Vagina (tissue), 2 donors: ENCODE measurements around the gene ZNF446. TPM values are rescaled to one million over a fixed set of nuclear protein-coding genes. Genes with fewer than 3 reads are reported as not detected.

Experiments used
- DNase-seq, 2 donors: peaks; one replicate each; pipeline ENCODE4 v3.0.0-alpha.2; 2017; ENCODE audit errors: extremely low spot score in 2 of 2
- H3K27ac ChIP-seq: fragments of 200-600 bp; sonication (generic); one replicate; pipeline ENCODE4 v1.5.1; 2019
- H3K27me3 ChIP-seq: fragments of 200-600 bp; sonication (generic); one replicate; pipeline ENCODE4 v1.5.1; 2019
- H3K36me3 ChIP-seq, 2 donors: fragments of 200-600 bp; sonication (generic); one replicate each; pipeline ENCODE4 v1.5.1; 2017 to 2019
- H3K4me1 ChIP-seq: fragments of 200-600 bp; sonication (generic); one replicate; pipeline ENCODE4 v1.5.1; 2019
- H3K4me3 ChIP-seq, 2 donors: fragments of 200-600 bp; sonication (generic); 1 replicate in 1 of 2; 2 replicates in 1 of 2; pipeline ENCODE4 v1.5.1; 2016 to 2019
- H3K9me3 ChIP-seq: fragments of 200-600 bp; sonication (generic); one replicate; pipeline ENCODE4 v1.5.1; 2019
- CTCF ChIP-seq, 3 experiments: fragments of 450-650 bp in 2 of 3; fragments of 200-600 bp in 1 of 3; sonication (generic) in 1 of 3; IDR thresholded peaks; one replicate each; pipeline ENCODE4 v1.5.1; 2017 to 2019; ENCODE audit warnings: antibody characterized with exemption in 3 of 3, mild to moderate bottlenecking in 2 of 3, moderate library complexity in 2 of 3
- POLR2A ChIP-seq, 2 donors: fragments of 450-650 bp; IDR thresholded peaks; one replicate each; pipeline ENCODE4 v1.6.1; 2017; ENCODE audit warnings: antibody characterized with exemption in 2 of 2, mild to moderate bottlenecking in 2 of 2, moderate library complexity in 2 of 2
- POLR2AphosphoS5 ChIP-seq, 2 donors: sonication (generic); formaldehyde crosslinking; IDR thresholded peaks; one replicate each; pipeline ENCODE4 v1.9.0; 2017; ENCODE audit warnings: antibody characterized with exemption in 2 of 2, mild to moderate bottlenecking in 2 of 2, low read depth in 1 of 2; ENCODE audit not compliant: insufficient read depth in 1 of 2
- intact Hi-C: fragments of 100-400 bp; cut with DNase I; formaldehyde crosslinking; loops from one replicate; pipeline ENCODE4 v1.15.1; 2023
- total RNA-seq: library from RNA; depleted of rRNA; stranded (reverse); fragments of >200 nt; gene quantifications from one replicate; pipeline ENCODE4 v1.2.3, GENCODE V29; 2016

ZNF446 gene
- 10.6 TPM for total RNA-seq

GRCh38 chr19:58475714-58476497 is at the start of gene ZNF446:
TSS of gene ZNF446 (plus strand) at chr19:58476352. CDS start at chr19:58477219, 867 bp downstream.
- H3K4me1 ChIP-seq: peaks cover 20% of the 10 kb centered on the region
- no peaks in the 10 kb centered on the region for H3K9me3 ChIP-seq
- H3K36me3 ChIP-seq: peaks cover 0 to 12% of the 10 kb centered on the region in 2 donors
- intact Hi-C loops: no loop called here
- TF ChIP-seq CTCF (IDR thresholded peaks at IDR 0.05) (no peak), POLR2A (IDR thresholded peaks at IDR 0.05) (peak in 1 of 2 donors; percentile 22), POLR2AphosphoS5 (IDR thresholded peaks at IDR 0.05; ENCODE audit: insufficient read depth in 1 of 2, low read depth in 1 of 2) (peak; percentile 91 to 93)
- no peaks in the 10 kb centered on the region for H3K27me3 ChIP-seq
- H3K27ac ChIP-seq: peak within 1 kb of the TSS; percentile 75
- DNase-seq: peak; percentile 97 to 98
- H3K4me3 ChIP-seq: peak within 1 kb of the TSS; percentile 63 to 76

GRCh38 chr19:58428617-58429016 is 47.5 kb upstream of the ZNF446 start:
- Histone ChIP-seq H3K4me1 (no peaks in the 10 kb centered on the region), H3K4me3 (no peak overlapping the region), H3K36me3 (peaks cover 0 to 33% of the 10 kb centered on the region in 2 donors), H3K9me3 (peaks cover 58% of the 10 kb centered on the region), H3K27ac (no peak overlapping the region), H3K27me3 (no peaks in the 10 kb centered on the region)
- TF ChIP-seq POLR2A (IDR thresholded peaks at IDR 0.05): no peak
- no peak for TF ChIP-seq CTCF (IDR thresholded peaks at IDR 0.05)
- TF ChIP-seq POLR2AphosphoS5 (IDR thresholded peaks at IDR 0.05; ENCODE audit: insufficient read depth in 1 of 2, low read depth in 1 of 2): no peak
- no peak for DNase-seq
- intact Hi-C loops: no loop called here

- no peak for DNase-seq
- Histone ChIP-seq H3K27ac (no peak overlapping the region), H3K4me3 (no peak overlapping the region), H3K4me1 (no peaks in the 10 kb centered on the region), H3K9me3 (peaks cover 69% of the 10 kb centered on the region), H3K36me3 (peaks cover 7 to 44% of the 10 kb centered on the region in 2 donors), H3K27me3 (no peaks in the 10 kb centered on the region)
- intact Hi-C loops: no loop called here
- no peak for TF ChIP-seq POLR2A (IDR thresholded peaks at IDR 0.05)
- TF ChIP-seq POLR2AphosphoS5 (IDR thresholded peaks at IDR 0.05; ENCODE audit: insufficient read depth in 1 of 2, low read depth in 1 of 2): no peak
- no peak for TF ChIP-seq CTCF (IDR thresholded peaks at IDR 0.05)
Measured at GRCh38 chr19:58429745-58430144, 46.4 kb upstream of the ZNF446 start.

GRCh38 chr19:58434217-58434616 is 41.9 kb upstream of the ZNF446 start:
- TF ChIP-seq CTCF (IDR thresholded peaks at IDR 0.05) (no peak), POLR2A (IDR thresholded peaks at IDR 0.05) (no peak), POLR2AphosphoS5 (IDR thresholded peaks at IDR 0.05; ENCODE audit: insufficient read depth in 1 of 2, low read depth in 1 of 2) (no peak)
- peaks cover 96% of the 10 kb centered on the region for H3K9me3 ChIP-seq
- H3K27ac ChIP-seq: no peak overlapping the region
- no peaks in the 10 kb centered on the region for H3K27me3 ChIP-seq
- DNase-seq: no peak
- peaks cover 12 to 78% of the 10 kb centered on the region in 2 donors for H3K36me3 ChIP-seq
- intact Hi-C loops: no loop called here
- H3K4me3 ChIP-seq: peak overlapping the region in 1 of 2 donors; percentile 12
- H3K4me1 ChIP-seq: peaks cover 2% of the 10 kb centered on the region
